HG02884 (cell line): ENCODE results near the gene MRPL40.

Experiments used
- ATAC-seq: cut with Tn5 transposase; IDR thresholded peaks from one replicate; pipeline ENCODE4 v1.9.1; 2021; ENCODE audit warnings: mild to moderate bottlenecking, moderate library complexity; ENCODE audit not compliant: unreplicated experiment

MRPL40 gene

GRCh38 chr22:19406281-19406811, 26.0 kb upstream of the MRPL40 start:
- ATAC-seq: no peak

DNA sequence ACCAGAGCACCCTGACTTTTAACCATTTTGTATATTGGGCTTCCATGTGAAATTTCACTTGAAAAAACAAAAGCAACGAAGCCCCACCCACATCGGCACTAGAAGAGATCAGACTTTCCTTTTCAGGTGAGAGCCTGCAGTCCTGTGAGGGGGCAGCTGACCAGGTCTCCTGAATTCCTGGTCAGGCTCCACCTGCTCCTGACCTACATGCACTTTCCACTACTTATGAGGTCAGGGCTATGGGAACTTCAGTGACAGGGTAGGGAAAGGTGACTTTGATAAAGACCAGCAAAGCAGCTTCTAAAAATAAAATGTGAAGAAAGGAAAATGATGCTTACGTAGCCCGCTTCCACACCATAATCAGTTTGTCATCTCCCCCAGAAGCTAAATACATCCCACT, 25.5 kb upstream of the MRPL40 start:
- no peak for ATAC-seq

DNA sequence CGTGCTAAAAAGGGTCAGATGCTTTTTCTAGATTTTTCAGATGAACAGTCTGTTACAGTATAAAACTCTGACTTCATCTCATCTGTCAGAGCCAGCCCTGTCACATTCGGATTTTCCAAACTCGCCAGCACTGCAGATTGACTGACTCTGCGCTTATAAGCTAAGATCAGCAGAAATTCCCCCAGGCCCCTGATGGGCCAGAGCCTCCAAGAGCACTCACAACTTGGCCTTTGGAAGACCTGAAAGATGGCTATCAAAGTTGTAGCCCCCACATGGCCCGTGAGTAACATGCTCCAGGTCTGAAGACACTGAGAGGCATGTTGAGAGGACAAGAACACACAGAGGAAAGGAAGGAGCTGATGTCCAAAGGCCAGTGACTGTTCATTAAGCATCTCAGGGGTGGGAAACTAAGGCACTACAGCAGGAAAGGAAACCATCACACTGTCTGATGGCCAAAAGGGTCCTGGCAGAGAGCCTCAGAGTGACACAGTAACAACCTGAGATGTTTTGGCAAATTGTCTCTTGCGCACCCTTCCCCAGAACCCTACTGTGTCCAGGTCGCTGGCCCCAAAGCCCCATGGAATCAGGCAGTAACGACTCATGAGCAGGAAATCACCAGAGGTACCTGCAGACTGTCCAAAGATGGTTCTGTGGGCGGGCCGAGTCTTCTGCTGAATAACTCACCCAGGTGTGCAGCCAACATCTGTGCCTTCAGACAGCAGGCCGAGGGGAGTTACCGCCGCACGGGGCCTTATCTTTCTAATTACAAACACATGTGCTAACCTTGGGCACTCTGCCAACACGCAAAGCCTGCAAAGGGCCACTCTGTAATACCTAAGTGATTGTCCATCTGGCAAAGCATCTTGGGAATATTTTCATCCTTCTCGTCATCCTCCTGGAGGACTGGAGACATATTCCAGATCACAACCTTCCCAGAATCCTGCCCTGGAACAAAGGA, 24.4 kb upstream of the MRPL40 start:
- no peak for ATAC-seq

DNA sequence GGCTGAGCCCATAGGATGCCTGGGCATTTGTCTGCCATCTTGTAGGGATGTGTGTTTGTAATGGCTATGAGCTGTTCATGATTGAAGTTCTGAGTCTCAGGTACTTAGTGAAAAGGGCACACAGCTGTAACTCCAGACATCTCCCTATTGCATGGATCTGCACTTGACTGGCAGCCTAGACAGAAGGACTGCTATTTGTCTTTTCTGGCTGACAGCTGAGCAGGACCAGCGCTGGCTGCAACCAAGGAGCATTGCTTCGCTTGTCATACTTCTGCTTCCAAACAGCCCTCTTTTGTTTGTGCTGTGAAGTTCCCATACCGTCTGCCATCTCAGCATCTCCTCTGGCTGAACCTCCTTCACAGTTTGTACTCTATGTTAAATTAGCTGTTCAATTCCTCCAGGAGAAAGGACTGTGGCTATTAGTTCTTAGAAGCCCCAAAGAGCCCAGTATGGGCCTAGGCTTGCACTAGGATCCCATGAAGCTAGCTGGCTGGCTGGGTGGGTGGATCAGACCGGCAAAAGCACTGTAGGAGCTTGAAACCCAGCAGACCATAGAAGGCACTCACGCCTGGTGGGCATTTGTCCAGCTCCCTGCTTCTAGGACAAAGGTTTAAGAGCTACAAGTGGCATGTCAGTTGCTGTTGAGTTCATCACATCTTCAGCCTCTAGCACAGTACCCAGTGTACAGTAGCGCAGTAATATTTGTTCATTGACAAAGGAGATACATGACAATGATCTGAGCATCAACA, 21.2 kb upstream of the MRPL40 start:
- ATAC-seq: no peak

- ATAC-seq: no peak
Observed at GRCh38 chr22:19411690-19412045, 20.7 kb upstream of the MRPL40 start.

GRCh38 chr22:19412478-19412877, 19.9 kb upstream of the MRPL40 start:
- no peak for ATAC-seq

GRCh38 chr22:19412923-19413322, 19.4 kb upstream of the MRPL40 start:
- ATAC-seq: no peak

GRCh38 chr22:19419086-19419463, 13.3 kb upstream of the MRPL40 start:
- no peak for ATAC-seq

- no peak for ATAC-seq
Observed at GRCh38 chr22:19419464-19420178, 12.7 kb upstream of the MRPL40 start.

DNA sequence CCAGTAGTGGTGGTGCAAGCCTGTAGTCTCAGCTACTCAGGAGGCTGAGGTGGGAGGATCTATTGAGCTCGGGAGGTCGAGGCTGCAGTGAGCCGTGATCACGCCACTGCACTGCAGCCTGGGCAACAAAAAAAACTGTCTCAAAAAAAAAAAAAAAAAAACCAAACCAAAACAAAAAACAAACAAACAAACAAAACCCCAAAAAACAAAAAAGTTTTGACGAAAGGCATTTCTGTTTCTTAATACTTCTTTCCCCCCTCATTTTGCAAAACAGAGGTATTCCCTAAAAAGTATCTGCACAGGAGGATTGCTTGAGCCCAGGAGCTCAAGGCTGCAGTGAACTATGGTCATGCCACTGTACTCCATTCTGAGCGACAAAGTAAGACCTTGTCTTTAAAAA, 12.0 kb upstream of the MRPL40 start:
- no peak for ATAC-seq

GRCh38 chr22:19422440-19423301, 9.7 kb upstream of the MRPL40 start:
- no peak for ATAC-seq

DNA sequence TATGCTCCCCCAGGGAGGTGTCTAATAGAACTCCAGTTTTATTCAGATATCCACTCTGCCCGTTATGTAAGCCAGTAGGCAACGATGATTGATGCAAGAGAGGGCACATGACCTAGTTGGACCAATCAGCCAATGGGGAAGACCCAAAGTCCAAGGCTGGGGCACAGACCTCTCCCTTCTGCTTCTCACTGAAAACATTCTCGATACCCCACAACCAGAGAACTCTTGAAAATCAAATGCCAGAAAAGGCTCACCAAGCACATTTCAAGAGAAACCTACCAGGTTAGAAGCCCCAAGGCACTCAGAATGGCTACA, 8.2 kb upstream of the MRPL40 start:
- ATAC-seq: no peak

- no peak for ATAC-seq
Observed at GRCh38 chr22:19429950-19430889, 2.1 kb upstream of the MRPL40 start.

DNA sequence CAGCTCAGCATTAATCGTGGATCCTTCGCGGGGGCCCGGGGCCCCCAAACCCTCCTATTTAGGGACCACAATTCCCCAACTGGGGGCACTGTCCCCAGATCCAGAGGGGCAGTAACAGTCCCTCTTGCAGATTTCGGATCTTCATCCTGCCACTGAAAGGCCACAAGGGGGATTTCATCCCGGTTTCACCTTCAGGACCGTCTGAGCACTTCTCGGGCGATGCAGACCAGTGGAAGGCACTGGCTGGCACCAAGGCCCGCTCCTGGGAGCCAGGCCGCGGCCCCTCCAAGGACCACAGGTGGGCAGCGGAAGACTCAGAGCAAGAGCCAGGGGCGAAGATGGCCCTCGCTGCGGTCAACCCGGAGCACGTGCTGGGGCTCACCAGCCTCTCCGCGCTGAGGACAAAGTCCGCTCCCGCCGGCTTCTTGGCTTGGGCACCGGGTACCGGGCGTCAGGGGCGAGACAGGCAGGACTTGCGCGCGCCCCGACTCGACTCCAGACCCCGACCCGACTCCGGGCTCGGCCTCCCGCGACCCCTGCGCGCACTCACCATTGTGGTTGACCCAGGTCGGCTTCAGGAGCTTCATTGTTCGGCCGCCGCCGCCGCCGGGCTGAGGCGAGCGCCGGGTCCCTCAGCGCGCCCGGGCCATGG, 1.3 kb upstream of the MRPL40 start:
- ATAC-seq: no peak

GRCh38 chr22:19431649-19432132, 654 bp upstream of the MRPL40 start, which contains the start of gene HIRA:
Gene HIRA, minus strand, starts transcription at chr22:19431733. Its CDS starts 257 bp downstream, at chr22:19431476.
- peak; percentile 30 for ATAC-seq

DNA sequence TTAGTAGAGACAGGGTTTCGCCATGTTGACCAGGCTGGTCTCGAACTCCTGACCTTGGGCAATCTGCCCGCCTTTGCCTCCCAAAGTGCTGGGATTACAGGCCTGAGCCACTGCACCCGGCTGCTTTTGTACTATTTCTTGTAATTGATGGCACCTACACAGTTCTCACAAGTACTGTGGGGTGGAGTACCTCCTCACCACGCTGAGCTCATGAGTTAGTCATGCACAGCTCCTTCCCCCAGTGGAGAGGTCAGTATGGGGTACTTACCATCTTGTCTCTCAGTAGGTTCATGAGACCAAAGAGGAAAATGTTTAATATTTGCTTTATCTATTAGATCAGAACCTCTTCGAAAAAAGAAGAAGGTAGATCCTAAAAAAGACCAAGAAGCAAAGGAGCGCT, 2.1 kb downstream of the MRPL40 start:
- no peak for ATAC-seq

DNA sequence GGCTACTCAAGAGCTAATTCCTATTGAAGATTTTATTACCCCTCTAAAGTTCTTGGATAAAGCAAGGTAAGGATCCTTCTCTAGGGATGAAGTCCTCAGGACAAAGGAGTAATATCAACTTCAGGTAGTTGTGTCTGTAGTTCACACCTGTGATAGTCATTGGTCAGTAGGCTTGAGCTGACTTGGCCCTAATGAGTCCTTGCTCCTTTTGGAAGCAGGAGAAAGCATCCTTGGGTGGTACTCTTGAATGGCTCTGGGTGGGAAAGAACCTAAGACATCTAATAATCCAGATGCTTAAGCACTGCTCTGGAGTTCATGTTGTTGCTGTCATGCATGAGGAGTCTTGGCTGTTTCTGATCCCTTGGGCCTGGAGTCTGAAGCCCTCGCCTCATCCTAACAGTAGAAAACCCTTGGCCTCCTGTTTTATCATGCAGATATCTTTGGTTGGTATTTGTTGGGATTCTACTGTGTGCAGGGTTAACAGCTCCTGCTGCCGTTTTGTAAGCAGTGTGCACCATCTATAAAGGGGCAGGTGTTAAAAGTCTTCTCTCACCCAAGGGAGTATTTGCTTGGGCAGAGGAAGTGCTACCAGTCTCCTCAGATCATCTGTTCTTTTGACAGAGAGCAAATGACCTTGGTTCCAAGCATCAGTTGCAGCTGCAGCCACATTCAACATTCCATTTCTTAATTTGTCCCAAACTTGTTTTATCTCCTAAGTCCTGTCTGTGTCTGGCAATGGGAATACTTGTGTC, 2.7 kb downstream of the MRPL40 start:
- no peak for ATAC-seq
